Epidermal melanocyte (primary cell): ENCODE data around the gene TOM1L2.

Source experiments
- DNase-seq: peaks from one replicate; pipeline ENCODE4 v3.0.0; 2011; ENCODE audit warnings: low spot score; ENCODE audit not compliant: insufficient read length

The TOM1L2 gene

DNA sequence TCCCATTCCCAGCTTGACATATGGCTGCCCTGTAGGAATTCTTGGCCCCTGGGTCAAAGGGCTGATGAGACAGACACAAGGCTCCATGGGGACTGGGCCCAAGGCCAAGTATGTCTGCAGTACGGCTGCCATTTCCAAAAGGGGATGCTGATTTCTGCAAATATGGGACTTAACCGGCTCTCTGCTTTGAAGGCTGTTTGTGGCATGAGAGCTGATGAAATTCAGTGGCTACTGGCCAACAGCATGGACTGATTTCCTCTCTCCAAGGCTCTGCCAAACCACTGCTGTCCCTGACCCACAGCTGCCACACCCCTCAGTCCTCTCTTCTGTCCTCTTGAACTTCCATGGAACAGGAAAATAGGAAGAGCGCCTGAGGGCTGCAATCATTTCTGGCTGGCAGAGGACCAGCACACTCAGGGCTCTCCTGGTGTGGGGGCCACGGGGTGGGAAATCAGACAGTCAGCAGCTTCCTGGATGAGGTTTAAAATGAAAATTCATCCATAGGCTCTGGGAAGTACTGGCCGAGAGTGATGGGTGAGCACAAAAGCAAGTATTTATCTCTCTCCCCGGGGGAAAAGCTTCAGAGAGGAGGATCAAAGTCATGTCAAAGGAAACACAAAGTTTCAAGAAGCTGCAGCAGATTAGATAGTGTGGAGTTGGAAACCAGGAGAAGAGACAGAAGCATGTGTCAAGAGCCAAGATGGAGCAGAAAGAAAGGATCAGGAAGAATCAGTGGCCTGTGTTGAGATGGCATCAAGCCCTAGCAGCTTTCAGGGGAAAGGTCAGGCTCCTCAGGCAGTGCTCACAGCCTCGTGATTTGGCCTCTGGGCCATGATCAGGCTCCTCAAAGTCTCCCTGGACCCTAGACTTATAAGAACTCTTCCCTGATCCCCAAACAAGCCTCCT lies 71.3 kb downstream of the TOM1L2 start:
- DNase-seq, result peak; percentile 96

DNA sequence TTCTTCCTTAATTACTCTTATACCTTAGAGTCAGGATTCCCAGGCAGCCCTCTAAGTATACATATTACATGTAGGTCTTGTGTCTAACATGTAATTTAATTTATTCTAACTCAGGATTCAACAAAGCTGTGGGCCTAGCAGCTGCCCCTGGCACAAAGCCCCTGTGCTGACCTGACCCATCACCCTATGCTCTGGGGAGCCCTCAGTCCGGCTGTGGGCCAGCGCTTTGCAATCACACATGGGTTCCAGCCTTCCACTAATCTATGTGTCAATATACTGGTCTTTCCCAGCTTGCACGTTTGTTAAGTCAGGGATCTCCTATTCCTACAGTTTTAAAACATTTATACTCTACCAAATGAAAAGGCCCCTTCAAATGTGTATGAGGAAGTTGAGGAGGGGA lies 72.7 kb downstream of the TOM1L2 start:
- DNase-seq, result peak; percentile 7

DNA sequence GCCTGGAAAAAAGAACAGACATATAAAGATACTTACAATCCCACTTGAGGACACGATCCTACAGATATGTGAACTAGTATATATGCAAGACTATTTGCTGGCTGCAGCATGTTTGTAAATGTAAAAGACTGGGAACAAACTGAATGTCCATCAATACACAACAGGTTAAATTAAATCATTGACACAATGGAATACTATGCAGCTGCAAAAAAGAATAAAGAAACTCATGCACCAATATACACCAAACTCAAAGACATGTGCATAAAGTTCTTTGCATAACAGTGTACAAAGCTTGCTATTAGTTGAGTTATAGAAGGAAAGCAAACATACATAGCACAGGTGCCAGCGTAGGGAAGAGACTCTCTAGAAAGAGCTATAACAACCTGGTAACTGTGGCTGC lies 73.5 kb downstream of the TOM1L2 start:
- peak; percentile 4 for DNase-seq

DNA sequence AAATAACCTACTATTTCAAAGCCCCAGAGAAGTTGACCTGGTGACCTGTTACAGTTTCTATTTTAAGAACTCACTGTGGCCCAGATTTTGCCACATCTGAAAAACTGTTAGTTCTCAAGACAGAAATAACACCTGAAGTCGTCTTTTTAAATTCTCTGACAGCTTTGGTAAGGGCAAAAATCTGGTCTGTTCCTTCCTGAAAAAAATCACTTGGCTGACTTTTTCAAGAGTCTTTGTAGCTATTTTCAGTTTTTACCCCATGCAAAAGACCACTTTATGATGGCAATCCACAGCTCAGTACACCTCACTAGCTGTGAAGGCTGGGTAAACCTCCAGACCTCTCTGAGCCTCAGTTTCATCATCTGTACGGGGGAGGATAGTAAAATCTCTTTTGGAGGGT lies 74.8 kb downstream of the TOM1L2 start:
- peak; percentile 6 for DNase-seq

DNA sequence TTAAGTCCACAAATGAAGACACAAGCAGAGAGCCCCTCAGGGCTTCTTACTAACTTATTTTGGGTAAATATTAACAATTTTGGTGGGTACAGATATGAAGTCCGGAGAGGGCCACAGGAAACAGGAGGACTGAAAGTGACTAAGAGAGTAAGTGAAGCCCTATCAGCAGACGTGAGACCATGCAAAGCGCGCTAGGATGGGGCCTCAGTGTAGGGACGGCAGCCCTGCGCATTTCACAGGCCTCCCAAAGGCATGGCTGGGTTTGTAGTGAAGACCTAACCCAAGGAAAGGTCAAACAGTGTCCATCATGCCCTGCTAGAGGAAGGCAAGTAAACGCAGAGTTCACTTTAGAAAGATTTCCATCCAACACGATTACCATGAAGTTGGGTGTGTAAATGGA lies 75.5 kb downstream of the TOM1L2 start:
- DNase-seq, result peak; percentile 3

DNA sequence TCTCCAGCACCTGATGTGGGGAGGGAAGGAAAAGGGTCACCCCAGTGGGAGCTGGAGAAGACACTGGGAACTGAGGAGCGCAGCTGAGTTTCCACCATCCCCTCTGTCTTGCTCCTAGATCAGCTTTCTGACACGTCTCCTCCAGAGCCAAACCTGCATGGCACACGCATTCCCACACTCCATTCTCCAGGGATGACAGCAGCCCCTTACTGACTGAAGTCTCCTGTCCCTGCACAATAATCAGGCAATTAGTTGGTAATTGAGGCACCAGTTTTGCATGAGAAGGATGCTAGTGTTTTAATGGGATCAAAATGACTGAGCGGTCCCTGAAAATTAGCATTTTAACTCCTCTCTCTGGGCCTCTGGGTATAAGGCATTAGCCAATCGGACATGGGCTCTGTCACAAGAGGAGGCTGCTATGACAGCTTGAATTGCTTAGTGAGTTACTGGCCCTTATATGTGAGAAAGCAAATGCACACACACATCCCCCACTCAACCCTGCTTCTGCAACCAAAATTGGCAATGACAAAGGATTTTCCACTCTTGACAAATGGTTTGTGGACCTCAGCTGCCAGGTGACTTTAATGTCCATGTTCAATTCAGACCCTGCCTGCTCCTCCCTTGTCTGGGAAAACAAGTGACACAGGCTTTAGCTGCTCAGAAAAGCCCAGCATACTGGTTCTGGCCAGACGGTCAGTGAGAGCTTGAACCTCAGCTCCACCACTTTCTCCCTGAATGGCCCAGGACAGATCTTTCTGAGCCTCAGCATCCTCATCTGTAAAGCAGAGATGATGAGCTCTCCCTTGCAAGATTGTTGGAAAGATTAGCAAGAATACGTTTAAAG lies 78.2 kb downstream of the TOM1L2 start:
- peak; percentile 14 for DNase-seq

DNA sequence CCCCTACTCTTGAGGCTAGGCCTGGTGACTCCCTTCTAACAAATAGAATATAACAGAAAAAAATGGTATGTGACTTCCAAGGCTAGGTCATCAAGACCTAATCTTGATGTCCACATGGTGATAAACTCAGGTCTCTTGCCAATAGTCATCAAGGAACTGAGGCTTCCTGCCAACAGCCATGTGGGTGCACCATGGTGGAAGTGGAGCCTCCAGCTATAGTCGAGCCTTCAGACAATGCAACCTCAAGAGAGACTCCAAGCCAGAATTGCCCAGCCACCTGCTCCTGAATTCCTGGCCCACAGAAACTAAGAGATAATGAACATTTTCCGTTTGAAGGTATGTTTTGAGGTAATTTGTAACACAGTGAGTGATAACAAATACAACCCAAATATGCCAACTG lies 79.5 kb downstream of the TOM1L2 start:
- no peak for DNase-seq

DNA sequence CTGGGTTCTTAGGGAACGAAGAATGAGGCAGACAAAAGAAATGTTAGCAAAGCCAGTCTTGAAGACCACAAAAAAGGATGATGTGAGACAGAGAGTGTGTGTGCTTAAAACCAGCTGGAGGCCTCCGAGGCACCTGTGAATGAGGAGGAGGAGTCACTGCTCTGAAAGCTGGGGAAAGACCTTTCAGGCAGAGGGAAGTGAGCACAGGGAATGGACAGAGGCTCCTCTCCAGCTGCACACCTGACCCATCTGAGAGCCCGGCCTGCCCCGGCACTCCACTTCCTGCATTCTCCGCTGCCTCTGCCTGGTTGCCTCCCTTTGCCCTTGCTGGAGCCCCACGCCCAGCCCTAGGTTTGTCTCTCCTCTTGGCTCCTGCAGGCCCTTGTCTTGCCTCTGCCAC lies 80.2 kb downstream of the TOM1L2 start:
- DNase-seq, result no peak

DNA sequence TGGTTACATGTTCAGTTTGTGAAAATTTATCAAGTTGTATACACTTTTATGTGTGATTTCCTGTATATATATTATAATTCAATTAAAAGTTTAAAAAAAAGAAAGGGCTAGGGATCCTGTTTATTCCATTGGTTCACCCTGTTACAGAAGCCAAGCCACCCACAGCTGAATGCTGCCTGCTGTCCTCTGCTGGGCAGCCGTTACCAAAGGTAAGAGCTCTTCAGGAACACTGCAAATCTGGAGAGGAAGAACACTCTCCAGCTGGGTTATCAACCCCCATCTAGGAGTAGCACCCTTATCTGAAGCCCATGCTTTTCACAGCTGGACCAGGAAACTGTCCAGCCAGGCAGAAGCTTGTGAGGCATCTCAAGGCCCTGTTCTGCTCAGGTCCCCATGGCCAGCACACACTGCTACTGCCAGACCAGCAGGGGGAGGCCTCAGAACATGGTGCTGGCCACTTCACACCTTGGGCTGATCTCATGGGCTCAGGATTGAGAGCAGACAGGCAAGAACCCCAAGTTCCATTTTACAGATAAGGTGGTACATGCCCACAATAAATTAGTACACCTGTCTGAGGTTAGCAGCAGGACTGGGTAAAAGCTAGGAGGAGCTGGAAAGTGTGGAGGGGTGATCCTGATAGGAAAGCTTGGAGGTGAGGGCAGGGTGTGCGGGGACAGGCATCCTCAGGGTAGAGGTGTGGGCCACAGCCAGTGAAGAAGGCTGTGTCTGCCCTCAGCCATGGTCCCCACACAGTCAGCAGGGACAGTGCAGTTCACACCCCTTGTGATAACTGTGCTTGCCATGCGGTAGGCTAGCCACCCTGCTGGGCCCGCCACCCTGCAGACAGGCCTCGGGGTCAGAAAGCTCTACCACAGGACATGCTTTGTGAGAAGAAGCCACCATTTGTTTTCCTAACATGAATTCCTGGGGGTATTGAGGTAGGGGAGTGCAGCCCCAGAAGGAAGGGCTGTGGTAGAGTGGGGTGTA lies 81.1 kb downstream of the TOM1L2 start:
- DNase-seq, result peak; percentile 48

DNA sequence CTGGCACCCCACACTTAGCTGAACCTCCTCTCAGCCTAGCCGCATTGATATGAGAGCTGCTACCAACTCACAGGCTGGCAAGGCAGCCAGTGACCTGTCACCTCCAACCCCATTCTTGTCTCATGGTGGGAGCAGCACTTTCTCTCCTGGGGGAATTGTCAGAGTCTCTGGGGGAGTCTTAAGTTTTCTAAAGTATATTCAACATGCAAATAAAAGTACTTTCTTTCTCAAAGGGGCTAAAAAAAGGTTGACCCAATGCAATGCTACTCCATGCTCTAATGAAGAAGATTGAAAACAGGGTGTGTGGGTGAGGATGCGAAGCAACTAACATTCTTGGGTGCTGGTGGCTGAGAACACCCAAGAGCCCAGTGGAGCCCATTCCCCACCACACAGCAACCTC lies 82.3 kb downstream of the TOM1L2 start:
- no peak for DNase-seq

DNA sequence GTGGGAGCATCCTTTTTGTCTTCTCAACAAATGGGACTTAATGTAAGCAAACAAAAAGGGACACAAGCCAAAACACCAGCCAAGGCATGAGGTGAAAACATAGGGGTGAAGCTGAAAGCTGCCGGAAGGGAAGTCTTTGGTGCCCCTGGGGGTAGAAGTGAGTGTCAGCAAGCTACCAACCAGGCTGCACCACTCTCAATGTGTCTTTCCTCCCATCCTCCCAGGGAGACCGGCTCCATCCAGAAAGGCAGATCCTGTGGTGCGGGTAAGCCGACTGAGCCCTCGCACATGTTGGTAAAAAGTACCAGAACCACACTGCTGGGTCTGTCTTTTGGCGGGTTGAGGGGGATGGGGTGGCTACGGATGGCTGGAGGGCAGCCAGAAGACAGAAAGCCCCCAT lies 83.4 kb downstream of the TOM1L2 start:
- DNase-seq, result no peak

DNA sequence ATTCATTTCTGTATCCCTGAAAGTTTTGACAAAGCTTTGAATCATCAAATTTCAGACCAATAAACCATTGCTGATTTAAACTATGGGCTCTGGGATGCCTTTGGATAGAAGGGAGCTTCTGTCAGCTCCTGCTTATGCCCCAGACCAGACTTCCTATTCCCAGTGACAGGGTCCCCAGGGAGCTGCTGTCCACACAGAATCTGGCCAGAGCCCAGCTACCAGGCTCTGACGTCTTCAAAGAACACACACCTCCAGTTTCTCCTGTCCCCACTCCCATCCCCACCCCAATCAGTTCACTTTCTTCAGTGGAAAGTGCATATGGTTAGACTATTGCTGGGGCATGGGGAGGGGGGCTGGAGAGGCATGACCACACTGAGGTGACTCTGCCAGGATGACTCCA lies 83.8 kb downstream of the TOM1L2 start:
- no peak for DNase-seq

DNA sequence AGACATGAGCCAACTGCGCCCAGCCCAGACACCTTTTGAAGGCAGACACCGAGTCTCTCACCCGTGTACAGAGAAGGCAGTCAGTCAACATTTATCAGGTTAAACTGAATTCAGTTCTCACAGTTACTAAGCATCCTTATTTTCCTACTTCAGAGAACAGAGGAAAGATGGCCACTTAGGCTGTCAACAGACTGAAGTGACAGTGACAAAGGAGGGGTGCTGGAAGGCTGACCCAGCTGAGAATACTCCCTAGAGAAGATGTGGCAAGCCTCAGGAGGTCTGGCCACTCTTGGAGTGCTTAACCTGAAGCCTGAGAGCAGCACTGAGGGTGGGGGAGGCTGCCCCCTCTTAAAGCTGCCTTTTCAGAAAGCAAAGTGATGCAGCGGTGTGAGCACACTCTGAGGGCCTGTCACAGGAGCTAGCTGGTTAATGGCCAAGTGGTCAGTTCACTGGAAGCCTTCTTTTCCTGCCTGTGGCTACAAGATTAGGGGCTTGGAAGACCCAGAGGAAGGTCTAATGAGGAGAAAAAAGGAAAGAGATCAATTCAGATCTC lies 84.4 kb downstream of the TOM1L2 start:
- DNase-seq, result no peak

DNA sequence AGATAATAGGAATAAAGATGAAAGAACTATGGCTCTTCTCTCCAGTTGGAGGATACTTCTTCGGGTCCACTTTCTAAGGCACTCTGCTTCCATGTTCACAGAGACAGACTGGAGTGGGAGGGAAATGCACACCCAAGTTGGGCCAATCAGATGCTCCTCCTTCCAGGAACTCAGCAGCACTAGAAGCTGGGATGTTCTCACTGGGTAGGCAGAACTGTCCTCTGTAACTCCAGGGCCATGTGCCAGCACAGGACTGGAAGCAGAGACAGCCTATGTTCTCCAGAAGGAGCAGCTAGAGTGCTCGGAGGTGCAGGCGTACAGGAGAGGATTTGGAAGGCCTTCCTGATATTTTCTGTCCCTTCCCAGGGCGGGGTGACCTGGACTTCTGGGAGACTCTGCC lies 85.5 kb downstream of the TOM1L2 start:
- DNase-seq, result no peak

DNA sequence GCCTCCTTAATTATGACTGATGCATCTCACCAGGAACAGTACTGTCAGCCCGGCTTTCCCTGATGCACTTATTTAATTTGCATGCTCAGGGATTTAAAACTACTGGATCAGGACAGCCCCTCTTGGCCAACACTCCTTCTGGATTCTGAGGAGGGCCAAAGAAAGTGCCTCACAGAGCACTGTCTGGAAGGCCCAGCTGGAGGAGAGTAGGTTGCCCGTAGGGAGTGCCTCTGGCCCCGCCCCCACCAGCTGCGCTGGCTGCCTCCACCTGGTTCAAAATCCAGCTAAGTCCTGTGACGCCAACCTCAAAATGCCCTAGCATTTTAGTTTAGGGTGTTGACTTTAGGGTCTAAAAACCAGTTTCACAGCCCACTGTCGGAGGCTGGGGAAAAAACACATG lies 86.0 kb downstream of the TOM1L2 start:
- no peak for DNase-seq

DNA sequence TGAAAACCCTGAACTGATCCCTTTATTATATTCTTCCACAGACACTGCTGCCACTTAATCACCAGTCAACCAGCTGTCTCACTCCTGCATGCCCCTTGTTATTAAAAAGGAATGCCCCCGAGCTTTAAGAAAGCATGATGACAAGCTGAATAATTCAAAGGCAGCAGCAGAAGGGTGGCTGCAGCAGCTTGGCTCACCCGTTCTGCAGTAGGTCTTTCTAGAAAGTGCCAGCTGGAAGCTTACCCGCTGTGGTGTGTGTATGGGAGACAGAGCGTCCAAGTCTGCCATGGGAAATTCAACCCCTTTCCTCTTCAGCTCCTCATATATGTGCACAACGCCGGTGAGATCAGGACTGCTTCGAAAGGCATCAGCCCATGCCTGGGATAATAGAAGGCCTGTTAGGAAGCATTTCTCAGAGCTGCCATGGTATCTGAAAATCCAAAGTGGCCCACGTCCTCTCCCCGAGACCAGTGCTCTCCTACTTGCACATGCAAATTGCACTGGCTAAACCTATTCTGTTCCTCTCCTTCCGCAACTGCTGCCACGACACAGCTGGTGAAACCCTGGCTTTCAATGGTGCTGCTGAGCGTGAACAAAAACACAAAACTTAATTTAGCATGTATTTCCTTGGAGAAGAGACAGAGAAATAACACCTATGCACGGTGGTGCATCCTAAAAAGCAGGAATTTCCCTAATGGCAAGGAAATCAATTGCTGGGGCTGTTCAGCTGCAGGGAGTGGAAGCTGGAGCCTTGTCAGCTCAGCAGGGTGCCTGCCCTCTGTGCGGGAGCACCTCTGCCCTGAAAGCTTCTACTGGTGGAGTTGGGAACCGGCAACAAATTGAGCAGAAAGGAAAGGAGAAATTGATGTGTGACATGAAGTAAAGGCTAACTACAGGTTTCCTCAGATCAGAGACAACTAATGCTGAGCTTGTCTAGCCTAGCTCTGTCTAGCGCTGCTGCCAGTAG lies 87.5 kb downstream of the TOM1L2 start:
- no peak for DNase-seq

DNA sequence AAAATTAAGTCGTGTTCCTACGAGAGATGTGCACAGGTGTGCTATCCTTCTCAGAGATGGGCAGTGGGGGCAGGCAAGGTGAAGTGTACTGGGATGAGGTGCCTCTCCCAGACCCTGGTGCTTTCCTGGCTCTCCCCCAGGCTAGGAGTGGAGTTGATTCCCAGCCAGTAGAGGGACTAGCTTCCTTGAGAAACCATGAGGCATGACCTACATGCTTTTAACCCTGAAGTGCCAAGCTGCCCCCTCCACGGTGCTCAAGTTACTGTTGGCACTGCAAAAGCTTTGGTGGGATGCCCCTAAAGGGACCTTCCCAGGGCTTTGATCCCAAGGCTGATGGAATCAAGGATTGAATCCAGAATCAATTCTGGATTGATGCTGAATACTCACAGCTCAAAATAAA lies 88.4 kb downstream of the TOM1L2 start:
- no peak for DNase-seq

DNA sequence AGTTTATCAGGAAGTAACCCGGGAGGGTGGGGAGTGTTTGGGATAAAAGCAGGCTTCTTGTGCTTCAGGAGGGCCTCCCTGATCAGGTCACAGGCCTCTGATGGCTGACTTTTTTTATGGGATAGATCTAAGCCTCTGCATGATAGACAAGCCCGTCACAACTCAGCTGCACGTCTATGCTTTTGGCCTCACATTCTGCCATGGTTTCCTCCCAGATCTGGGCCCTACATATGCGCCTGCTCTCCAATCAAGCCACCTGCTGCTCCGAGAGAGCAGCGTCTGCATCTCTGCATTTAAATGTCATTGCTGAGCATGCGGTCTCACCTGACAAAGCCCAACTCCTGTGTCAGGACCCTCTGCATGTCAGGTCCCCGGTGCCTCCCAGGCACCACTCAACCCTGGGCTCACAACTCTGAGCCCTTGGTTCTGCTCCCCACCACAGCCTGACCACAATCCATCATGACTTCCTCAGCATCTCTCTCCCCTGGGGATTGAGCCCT lies 90.1 kb downstream of the TOM1L2 start:
- no peak for DNase-seq

DNA sequence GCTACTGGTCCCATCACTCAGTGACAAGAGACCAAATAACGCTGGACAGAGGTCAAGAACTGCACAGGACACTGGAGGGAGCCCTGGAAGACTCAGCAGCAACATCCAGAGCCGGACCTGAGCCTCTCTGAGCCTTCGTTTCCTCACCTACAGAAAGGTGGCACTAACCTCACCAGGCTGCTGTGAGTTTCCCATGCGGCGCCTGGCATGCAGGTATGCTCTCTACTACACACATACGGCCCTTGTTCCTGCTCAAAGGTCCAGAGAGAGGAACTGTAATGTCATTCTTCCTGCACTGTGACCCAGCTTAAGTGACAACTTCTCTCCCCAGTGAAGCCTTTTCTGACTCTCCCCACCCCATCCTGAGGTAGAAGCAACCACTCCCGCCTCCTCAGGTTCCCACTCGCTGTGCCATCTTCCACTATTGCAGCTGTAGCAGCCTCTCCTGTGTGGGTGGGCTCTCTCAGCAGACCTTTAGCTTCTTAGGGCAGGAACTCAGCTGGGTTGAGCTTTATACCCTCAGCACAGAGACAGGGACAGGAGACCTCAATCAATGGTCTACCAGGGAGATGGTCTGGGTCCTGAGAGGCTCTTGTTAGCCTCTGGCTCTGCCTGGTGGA lies 91.5 kb downstream of the TOM1L2 start:
- DNase-seq, result no peak
